Measurements from ENCODE around the gene UHRF2.
"Not testable (repeated sequence)": the region's sequence is repeated elsewhere in the genome, so short reads cannot be mapped to it uniquely, and the experiment has no call there.

Gene UHRF2

DNA sequence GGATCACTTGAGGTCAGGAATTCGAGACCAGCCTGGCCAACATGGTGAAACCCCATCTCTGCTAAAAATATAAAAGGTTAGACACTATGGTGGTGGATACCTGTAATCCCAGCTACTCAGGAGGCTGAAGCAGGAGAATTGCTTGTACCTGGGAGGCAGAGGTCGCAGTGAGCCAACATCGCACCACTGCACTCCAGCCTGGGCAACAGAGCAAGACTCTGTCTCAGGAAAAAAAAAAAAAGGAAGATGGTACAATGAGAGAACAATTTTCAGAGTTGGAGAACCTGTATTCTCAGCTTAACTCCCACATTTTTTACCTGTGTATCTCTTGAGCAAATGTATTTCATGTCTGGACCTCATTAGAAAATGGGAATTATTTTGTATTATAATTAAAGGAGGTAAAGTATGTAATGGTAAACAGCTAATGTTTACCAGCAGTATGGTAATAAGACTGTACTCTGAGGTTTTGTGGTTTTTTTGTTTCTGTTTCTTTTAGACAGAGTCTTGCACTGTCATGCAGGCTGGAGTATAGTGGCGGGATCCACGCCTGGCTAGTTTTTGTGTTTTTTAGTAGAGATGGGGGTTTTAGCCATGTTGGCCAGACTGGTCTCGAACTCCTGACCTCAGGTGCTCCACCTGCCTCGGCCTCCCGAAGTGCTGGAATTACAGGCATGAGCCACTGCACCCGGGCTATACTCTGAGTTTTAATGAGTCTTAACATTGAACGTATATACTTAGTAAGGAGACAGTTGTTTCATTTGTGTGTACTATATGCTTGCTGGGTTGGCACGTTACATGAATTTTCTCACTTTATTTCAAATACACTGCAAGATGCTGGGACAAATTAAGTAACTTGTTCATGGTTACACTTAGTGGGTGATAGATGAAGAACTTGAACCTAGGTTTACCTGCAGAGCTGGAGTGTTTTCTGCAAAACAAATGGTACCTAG is 16.2 kb downstream of the UHRF2 start:
- no peak for DNase-seq

GRCh38 chr9:6431038-6431437 is 18.0 kb downstream of the UHRF2 start:
- no peak for DNase-seq

- no peak for DNase-seq
Observed at GRCh38 chr9:6433410-6433809, 20.4 kb downstream of the UHRF2 start.

DNA sequence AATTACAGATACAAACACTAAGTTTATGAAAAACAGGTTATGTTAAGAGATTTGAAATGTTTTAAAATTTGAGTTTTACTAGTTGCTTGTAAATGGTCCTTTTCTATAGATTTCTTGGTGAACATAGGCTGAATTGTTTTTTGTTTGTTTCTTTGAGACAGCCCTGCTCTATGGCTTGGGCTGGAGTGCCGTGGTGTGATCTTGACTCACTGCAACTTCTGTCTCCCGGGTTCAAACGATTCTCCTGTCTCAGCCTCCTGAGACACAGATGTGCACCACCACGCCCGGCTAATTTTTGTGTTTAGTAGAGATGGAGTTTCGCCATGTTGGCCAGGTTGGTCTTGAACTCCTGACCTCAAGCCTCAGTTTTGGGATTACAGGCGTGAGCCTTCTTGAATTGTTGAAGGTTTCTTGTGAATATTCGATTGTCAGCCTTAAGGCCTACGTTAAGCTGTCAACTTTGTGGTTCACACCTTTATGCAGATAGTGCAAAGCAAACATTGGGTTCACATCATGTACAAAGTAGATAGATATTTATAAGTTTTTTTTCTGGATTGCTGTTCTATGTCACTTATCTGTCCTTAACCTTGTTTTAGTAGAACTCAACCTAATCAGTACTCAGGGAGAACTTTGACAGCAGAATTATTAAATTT is 26.2 kb downstream of the UHRF2 start:
- no peak for DNase-seq

DNA sequence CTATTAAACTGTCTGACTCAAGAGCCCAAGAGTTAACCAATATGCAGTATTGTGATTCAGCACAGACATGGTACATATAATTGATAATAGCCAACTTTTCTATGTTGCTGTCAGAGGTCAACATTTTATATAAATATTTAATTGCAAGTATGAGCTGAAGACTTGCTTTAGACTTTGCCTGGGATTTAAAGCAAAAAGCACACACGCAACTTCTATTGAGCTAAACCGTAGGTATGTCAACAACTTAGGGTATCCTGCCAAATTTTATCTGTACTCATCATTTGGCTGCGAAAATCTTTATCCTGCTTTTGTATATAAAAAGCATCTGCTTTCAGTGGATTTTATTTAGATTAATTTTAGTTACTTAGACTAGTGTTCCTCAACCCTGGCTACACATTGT is 27.4 kb downstream of the UHRF2 start:
- DNase-seq = no peak

DNA sequence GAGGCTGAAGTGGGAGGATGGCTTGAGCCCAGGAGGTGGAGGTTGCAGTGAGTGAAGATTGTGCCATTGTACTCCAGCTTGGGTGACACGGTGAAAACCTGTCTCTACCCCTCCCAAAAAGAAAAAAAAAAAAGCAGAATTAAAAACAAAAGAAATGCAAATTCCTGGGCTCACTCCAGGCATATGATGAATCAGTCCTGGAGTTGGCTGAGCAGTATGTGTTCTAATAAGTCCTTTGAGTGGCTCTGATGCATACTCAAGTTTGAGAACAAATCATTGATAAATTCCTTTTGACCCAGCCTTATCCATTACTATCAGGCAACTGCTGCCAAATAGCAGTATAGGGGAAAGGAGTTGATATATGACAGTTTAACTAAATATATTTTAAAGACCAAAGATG is 28.3 kb downstream of the UHRF2 start:
- no peak for DNase-seq

DNA sequence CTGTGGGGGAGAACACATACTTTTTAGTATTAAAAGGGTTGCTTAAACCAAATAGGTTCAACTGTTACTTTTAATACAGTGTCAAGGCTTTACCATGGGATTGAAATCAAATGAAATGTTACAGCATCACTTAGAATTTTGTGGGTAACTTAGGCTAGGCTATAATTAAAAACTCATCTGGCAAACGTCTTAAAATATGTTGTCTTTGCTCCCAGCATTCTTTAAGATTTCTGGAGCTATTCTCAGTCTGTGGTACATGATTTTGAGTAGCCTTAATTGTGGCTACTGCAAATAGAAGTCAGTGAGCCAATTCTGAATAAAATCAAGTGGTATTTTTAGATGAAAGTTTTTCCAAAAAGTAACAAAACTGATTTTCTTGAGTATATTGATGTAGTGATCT is 30.7 kb downstream of the UHRF2 start:
- no peak for DNase-seq

DNA sequence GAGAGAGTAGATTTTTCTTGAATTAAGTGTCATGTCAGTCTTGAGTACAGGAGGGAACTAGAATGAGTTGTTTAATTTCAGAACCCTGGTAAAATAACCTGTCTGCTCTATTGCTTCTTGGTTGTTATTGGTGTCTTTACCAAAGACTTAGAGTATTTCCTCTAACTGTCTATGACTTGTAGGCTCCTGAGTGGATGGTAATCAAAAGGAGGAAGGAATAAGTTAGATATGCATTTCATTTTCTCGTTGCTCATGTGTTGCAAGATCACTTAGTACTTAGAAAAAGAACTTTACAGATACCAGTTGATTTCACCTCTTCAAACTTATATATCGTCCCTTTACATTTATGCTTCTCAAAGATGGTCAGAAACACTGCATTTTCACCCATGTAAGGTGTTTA is 31.1 kb downstream of the UHRF2 start:
- DNase-seq = no peak

GRCh38 chr9:6449086-6449485 is 36.1 kb downstream of the UHRF2 start:
- DNase-seq = no peak

- DNase-seq = no peak
Observed at GRCh38 chr9:6449645-6450044, 36.6 kb downstream of the UHRF2 start.

- DNase-seq = no peak
Observed at GRCh38 chr9:6450641-6451375, 37.8 kb downstream of the UHRF2 start.

DNA sequence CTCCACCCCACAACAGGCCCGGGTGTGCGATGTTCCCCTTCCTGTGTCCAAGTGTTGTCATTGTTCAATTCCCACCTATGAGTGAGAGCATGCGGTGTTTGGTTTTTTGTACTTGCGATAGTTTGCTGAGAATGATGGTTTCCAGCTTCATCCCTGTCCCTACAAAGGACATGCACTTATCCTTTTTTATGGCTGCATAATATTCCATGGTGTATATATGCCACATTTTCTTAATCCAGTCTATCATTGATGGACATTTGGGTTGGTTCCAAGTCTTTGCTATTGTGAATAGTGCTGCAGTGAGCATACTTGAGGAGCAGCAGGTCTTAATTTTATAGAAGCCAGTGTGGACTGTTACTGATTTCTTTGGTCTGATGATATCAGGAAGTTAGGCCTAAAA is 42.3 kb downstream of the UHRF2 start:
- DNase-seq = not testable (repeated sequence)

- DNase-seq = not testable (repeated sequence)
Observed at GRCh38 chr9:6458704-6459103, 45.7 kb downstream of the UHRF2 start.

DNA sequence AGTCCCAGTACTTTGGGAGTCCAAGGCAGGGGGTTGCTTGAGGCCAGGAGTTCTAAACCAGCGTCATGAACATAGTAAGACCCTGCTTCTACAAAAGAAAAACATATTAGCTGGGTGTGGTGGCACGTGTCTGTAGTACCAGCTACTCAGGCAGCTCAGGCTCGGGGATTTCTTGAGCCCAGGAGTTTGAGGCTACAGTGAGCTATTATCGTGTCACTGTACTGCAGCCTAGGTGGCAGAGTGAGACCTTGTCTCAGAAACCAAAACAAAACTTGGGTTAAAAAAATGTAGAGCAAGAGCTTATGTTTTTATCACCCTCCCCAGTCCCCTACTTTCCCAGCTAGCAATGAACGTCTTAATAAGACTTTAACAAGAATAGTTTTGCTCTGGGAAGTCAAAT is 46.7 kb downstream of the UHRF2 start:
- DNase-seq = no peak

DNA sequence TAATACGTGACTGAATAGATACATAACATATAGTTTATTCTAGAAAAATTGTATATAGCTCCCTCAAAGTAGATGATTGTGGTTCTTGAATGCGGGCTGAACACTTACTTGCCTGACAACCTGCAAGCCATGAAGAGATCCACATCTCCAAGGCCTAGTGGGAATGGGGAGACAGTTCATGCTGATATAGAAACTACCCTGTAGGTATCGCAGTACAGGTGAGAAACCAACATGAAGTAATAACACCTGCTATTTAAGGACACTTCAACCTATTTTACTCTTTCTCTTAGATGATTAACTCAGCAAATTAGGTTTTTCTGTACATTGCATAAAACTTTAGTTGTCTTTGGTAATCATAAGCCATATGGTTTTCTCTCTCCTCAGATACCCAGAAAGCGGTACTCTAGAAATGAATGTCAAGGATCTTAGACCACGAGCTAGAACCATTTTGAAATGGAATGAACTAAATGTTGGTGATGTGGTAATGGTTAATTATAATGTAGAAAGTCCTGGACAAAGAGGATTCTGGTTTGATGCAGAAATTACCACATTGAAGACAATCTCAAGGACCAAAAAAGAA is 47.3 kb downstream of the UHRF2 start:
- DNase-seq = no peak

GRCh38 chr9:6461619-6462018 is 48.6 kb downstream of the UHRF2 start:
- DNase-seq = no peak

DNA sequence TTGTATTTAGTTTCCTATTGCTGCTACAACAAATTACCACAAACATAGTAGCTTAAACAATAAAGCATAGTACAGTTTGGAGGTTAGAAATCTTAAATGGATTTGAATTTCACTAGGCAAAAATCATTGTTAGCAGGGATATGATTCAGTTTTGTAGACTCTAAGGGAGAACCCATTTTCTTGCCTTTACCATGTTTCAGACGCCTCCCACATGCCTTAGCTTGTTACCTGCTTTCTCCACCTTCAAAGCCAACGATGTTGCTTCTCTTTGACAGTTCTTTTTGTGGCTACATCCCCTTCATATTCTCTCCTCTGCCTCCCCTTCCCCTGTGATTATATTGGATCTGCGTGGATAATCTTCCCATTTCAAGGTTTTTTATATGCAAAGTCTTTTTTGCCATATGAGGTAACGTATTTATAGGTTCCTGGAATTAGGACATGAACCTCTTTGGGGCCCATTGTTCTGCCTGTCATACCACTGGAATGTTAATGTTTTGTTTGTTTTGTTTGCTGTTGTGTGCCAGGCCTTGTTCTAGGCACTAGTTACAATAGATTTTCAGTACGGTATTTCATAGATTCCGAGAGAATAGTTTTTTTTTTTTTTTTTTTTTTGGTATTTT is 54.1 kb downstream of the UHRF2 start:
- DNase-seq = no peak

GRCh38 chr9:6471231-6471850 is 58.3 kb downstream of the UHRF2 start:
- DNase-seq = no peak

DNA sequence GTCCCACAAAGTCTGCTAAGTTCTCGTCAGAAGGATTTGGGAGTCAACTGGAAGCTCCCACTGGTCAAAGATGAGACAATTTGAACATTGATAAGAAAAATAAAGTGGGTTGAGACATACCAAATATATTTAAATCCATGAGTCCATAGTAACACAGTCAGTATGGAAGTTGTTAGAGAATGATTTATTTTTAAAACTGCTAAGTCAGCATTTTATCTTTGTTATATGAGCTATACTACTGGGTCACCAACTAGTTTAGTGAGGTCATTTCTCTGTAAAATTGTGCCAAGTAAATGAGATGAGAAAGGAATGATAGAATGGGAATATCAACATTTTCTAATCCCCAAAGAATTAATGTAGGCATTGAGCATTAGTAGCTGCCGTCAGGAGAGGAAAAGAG is 60.2 kb downstream of the UHRF2 start:
- no peak for DNase-seq

DNA sequence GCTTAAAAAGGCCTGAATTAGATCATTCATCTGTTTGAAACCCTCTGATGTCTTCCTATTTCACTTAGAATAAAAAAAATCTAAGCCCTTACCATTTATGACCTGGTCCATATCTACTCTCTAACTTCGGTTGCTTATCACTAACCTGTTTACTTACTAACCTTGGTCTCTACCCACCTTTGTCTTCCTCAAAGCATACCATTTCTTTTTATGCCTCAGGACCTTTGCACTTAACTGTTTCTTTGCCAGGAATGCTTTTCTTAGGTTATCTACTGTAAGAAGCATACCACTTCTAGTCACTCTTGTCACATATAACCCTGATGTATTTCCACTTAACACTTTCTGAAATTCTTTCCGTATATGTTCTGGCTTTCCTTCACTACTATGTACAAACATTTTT is 67.0 kb downstream of the UHRF2 start:
- no peak for DNase-seq

DNA sequence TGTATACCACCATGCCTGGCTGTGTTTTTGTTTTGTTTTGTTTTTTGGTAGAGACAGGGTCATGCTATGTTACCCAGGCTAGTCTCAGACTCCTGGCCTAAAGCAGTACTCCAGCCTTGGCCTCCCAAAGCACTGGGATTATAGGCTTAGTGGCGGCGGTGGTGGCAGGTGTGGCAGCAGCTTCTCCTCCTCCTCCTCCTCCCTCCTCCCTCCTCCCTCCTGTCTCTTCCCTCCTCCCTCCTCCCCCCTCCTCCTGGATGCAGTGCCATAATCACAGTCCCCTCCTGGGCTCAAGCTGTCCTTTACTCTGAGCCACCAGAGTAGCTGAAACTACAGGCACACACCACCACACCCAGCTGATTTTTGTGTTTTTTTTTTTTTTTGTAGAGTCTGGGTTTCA is 71.2 kb downstream of the UHRF2 start:
- DNase-seq = no peak

- no peak for DNase-seq
Observed at GRCh38 chr9:6488395-6488794, 75.4 kb downstream of the UHRF2 start.
